LNCAP (cell line): ENCODE data around the gene ZNF710.

Experiments used
- TF ChIP-seq, protein P1 (sequence below): fragments of 450-650 bp; IDR thresholded peaks from 2 replicates; pipeline ENCODE4 v1.5.1; 2017; ENCODE audit warnings: mild to moderate bottlenecking

The ZNF710 gene

DNA sequence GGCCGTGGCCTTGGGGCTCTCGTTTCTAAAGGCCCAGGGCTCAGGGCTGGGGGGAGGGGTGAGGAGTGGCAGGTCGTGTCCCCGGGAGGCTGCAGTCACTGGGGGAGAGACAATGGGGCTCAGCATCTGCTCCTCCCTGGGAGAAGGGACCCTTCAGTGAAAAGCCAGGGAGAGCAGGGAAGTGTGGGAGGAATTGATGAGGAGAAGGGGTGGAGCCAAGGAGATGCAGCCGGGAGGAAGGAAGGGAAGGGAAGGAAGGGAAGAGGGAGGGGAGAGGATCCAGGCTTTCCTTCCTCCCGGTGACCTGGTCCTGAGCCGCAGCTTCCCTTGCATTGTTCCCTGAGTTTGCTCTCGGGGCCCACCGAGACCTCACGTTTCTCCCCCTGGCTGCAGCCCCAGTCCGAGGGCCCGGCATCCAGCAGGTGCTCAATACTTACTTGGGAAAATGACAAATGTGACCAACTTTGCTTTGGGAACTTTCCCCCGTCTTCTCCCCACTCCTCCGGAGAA, 1.4 kb upstream of the ZNF710 start:
- TF ChIP-seq, protein P1, sequence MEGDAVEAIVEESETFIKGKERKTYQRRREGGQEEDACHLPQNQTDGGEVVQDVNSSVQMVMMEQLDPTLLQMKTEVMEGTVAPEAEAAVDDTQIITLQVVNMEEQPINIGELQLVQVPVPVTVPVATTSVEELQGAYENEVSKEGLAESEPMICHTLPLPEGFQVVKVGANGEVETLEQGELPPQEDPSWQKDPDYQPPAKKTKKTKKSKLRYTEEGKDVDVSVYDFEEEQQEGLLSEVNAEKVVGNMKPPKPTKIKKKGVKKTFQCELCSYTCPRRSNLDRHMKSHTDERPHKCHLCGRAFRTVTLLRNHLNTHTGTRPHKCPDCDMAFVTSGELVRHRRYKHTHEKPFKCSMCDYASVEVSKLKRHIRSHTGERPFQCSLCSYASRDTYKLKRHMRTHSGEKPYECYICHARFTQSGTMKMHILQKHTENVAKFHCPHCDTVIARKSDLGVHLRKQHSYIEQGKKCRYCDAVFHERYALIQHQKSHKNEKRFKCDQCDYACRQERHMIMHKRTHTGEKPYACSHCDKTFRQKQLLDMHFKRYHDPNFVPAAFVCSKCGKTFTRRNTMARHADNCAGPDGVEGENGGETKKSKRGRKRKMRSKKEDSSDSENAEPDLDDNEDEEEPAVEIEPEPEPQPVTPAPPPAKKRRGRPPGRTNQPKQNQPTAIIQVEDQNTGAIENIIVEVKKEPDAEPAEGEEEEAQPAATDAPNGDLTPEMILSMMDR: no peak

DNA sequence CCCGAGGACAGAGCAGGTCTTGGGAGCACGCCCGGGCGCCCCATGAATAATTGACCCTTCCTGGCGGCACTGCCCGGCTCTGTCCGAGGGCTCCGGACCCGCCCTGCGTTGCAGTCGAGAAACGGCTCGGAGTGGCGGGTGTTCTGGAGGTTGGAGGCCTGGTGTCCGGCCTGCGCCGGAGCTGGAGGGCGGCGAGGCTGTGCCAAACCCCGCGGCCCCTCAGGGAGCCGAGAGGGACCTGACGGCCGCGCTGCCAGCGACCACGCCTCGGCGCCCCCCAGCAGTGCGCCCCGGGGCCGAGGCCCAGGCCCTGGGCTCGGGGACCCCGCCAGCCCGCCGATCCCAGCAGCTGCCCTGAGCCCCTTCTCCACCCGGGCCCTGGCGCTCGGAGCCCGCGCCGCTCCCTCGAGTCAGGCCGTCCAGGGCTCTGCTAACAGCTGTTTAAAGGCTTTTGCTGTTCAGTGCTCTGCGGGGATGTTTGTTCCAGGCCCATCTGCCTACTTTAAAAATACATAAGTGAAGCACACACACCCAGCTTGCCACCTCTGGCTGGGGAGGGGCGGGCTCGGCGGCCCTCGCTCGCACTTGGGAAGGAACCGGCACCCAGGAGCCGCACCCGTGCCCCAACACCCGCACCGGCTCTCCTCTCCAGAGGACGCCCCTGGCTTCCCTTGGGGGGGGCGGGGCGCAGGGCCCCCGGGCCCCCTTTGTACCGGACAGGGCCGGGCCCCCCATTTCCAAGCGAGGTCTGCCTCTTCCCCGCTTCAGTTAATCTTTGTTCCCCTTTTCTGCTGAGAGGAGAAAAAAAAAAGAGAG, 730 bp upstream of the ZNF710 start:
- TF ChIP-seq, protein P1: no peak

DNA sequence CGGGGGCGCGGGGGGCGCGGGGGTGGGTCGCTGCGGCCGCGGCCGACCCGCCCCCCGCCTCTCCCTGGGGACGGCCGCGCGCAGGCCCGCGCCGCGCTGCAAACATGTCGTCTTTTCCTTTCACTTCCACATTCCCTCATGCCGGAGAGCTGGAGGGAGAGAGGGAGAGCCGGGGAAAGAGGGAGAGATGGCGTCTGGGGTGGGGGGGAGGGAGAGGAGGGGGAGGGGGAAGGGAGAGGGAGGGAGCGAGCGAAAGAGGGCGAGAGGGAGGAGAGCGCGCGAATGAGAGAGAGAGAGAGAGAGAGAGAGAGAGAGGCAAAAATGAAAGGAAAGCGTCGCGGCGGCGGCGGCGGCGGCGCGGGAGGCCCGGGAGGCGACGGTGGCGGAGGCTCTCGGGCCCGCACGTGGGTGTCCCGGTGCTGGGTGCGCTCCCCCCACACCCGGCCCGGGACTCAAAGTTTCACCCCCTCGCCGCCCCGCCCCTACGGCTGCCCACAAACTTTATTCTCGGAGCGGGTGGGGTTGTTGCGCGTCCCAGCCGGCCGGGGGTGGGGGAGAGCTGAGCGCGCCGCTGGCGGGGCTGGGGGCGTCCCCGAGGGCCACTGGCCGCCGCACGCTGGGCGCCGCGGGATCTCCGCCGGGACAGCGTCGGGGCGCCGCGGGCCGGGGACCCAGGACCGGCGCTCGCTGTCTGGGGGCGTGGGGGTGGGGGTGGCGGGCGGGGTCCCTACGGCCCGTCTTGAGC, 731 bp downstream of the ZNF710 start:
- TF ChIP-seq, protein P1: no peak

DNA sequence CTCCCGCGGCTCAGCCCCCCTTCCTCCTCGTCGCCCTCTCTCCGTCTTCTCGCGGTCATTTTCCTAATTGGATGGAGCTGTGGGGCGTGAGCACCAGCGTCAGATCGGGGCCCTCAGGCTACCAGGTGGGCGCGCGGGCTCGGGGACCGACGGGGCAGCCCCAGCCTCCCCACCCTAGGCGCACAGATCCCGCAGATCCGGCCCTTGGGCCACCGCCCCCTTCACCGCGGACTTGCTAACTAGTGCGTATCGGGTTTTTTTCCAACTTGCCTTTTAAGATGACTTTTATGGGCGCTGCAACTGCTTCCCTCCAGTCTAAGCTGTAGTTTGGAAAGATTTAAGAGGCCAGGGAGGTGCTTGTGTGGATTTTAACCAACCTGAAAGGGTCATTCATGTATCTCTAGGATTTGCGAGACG, 1.3 kb downstream of the ZNF710 start:
- TF ChIP-seq, protein P1: no peak

DNA sequence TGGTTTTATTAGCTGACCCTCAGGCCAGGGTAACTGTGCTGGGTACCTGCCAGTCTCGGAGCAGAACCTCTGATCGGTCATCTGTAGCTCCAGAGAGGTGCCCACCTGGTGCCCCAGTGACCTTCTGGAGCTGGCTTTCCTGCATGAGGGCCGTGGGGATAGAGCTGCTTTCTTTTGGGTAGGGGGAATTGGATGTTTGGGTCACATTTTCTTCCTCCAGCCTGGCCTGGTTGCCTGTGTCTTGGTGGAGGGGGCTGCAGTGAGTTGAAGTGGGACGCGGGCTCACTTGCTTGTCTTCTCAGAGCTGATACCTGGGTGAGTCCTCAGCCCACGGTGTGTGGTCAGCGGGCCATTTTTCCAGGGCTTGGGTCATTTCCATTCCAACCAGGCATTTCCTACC, 2.6 kb downstream of the ZNF710 start:
- TF ChIP-seq, protein P1: no peak

DNA sequence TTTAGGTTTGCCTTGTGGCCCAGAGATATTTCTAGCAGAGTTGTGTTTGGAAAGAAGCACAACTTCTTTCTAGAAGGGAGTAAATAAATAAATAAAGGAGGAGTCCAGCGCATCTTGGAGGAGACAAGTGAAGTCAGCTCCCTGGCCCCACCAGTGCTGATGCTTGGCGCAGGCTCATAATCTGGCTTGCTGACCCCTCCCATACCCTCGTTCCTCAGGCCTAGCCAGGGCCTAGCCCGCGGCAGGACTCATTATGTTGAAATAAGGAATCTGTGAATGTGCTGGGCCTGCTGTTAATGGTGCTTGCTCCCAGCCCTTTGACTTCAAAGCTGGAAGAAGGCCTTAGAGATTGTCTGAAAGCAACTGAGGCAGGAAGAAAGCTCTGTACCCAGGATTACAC, 3.1 kb downstream of the ZNF710 start:
- TF ChIP-seq, protein P1: no peak

DNA sequence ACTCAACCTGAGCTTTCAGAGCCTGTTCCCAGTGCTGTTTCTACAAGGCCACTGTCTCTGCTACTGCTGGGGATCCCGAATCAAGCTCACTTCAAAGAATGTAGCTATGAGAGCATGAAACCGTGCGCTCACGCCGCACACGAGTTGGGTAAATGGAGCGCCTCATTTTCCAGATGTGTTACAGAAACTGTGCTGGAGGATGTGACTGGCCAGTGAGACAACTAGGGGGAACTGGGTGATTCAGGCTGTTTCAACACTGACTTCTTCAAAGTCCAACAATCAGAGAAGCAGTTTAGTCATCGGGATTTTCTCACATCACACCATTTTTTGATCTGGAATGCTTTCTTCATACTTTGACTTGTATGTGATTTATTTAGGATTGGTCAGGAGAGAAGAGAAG, 3.5 kb downstream of the ZNF710 start:
- TF ChIP-seq, protein P1: no peak
